RWPE1 (cell line): Measurements from ENCODE around the gene TSPAN31.
A peak's percentile ranks its signal among the peaks of the same experiment; 100 is the strongest.

Experiments used
- CTCF ChIA-PET: fragments of 350-600 bp; sonication (Branson Sonifier 250); formaldehyde crosslinking; extraction: SDS; loops from one replicate; lab custom pipeline; 2021; lab: Yijun Ruan, JAX
- POLR2A ChIA-PET: fragments of 400-600 bp; formaldehyde crosslinking; extraction: SDS; loops from one replicate; lab custom pipeline; 2020; ENCODE audit warnings: antibody characterized with exemption; ENCODE audit not compliant: low non-redundant PET; lab: Yijun Ruan, JAX
- DNase-seq: peaks from one replicate; pipeline ENCODE4 v3.0.0; 2012; ENCODE audit warnings: low spot score
- H3K27ac ChIP-seq: fragments of 450-650 bp; 2 replicates; pipeline ENCODE4 v1.5.1; 2017
- TF ChIP-seq, protein P1 (sequence below): fragments of 450-650 bp; conservative IDR thresholded peaks from 2 replicates; pipeline ENCODE4 v1.5.1; 2017; ENCODE audit warnings: low read depth, mild to moderate bottlenecking

The TSPAN31 gene

DNA sequence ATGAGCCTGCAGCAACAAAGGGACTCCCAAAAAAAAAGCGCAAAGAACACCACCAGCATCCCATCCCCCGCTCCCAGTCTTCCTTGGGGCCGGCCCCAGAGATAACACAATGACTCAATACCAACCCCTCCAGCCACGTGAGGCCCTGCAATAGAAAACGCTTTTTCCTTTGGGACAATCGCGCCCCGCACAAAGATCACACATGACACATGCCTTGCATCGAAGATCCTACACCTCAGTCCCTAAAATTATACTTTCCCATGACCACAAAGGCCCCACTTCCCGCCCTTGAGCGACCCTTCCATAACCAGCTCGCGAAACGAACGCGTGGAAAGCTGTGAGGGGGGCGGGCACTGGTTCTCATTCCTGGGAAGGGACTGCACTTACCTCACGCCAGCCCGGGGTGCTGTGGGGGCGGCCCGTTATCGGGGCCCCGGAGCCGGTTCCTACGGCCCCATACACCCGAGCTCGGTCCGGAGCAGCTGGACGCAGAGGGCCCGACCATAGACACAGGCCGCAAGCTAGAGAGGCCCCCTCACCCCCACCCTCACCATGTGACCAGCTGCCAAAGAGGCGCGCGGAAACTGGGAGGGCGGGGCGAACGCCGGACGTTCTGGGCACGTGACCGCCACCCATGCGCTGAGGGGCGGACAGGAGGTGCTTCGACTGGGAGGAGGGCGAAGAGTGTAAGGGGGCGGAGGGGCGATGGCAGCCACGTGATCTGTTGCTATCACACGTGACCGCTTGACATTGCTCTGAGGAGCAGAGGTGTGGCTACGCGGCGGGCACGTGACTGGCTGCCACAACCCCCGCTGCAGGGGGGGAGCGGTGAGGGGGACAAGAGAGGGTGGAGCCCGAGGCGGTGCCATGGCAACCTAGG lies 7.2 kb downstream of the TSPAN31 start, which contains the start of gene CDK4:
CDK4 (minus strand) TSS at position 523 of the 880 bp plus-strand sequence. CDS start 593 bp downstream, outside the sequence.
- peak; percentile 98 for DNase-seq
- TF ChIP-seq, protein P1, sequence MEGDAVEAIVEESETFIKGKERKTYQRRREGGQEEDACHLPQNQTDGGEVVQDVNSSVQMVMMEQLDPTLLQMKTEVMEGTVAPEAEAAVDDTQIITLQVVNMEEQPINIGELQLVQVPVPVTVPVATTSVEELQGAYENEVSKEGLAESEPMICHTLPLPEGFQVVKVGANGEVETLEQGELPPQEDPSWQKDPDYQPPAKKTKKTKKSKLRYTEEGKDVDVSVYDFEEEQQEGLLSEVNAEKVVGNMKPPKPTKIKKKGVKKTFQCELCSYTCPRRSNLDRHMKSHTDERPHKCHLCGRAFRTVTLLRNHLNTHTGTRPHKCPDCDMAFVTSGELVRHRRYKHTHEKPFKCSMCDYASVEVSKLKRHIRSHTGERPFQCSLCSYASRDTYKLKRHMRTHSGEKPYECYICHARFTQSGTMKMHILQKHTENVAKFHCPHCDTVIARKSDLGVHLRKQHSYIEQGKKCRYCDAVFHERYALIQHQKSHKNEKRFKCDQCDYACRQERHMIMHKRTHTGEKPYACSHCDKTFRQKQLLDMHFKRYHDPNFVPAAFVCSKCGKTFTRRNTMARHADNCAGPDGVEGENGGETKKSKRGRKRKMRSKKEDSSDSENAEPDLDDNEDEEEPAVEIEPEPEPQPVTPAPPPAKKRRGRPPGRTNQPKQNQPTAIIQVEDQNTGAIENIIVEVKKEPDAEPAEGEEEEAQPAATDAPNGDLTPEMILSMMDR, result no peak
- POLR2A ChIA-PET, result no interaction called here
- CTCF ChIA-PET, result interaction anchor here (0.8 kb wide), 1 partner anchor 26 kb away, joined by 3 read pairs; no protein-coding TSS in a partner anchor
- H3K27ac ChIP-seq, result peak within 1 kb of the TSS; percentile 81

DNA sequence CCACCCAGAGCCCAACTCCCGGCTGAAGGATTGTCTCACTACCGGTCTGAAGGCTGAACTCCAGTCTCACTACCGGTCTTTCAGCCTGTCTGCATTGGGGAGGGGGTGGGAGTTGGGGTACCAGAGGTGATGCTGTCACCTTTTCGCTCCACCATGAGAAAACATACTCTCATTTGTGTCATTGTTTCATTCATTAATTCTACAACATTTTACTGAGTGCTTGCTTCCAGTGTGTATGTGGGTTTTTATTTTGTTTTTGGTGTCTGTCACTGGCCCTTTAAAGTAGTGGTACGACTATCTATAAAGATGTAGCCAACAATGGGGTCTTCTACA lies 7.8 kb downstream of the TSPAN31 start:
- POLR2A ChIA-PET, result no interaction called here
- no peak for DNase-seq
- TF ChIP-seq, protein P1, result no peak
- CTCF ChIA-PET, result no interaction called here
- peak overlapping the region; percentile 81 for H3K27ac ChIP-seq

DNA sequence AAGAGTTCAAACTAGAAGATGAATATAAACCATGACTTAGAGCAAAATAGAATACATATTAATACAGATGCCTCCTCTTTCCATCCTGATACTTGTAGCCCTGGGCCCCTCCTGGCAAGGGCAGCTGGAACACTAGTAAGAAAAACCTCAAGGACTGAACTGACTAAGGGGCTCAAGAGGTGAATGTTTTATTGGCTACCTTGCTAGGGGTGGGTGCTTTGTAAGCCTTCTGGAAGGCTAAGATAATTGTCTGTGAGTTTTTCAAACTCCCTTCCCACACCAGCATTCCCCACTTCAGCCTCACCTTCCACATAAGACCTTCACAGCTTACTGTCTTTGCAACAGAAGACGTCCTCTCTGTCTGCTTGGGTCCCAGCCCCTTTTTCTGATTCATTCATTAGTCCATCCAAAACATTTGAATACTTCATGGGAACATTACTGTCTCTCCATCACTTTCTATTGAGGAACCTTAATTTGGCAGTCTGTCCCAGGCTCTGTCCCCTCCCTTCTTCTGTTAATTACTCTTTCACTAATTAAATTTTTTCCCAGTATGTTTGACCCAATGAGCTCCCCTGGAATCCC lies 9.0 kb downstream of the TSPAN31 start:
- no peak overlapping the region for H3K27ac ChIP-seq
- CTCF ChIA-PET, result interaction anchor here (0.7 kb wide), 1 partner anchor 27 kb away, joined by 3 read pairs; no protein-coding TSS in a partner anchor
- no peak for DNase-seq
- TF ChIP-seq, protein P1, result no peak
- POLR2A ChIA-PET, result no interaction called here

DNA sequence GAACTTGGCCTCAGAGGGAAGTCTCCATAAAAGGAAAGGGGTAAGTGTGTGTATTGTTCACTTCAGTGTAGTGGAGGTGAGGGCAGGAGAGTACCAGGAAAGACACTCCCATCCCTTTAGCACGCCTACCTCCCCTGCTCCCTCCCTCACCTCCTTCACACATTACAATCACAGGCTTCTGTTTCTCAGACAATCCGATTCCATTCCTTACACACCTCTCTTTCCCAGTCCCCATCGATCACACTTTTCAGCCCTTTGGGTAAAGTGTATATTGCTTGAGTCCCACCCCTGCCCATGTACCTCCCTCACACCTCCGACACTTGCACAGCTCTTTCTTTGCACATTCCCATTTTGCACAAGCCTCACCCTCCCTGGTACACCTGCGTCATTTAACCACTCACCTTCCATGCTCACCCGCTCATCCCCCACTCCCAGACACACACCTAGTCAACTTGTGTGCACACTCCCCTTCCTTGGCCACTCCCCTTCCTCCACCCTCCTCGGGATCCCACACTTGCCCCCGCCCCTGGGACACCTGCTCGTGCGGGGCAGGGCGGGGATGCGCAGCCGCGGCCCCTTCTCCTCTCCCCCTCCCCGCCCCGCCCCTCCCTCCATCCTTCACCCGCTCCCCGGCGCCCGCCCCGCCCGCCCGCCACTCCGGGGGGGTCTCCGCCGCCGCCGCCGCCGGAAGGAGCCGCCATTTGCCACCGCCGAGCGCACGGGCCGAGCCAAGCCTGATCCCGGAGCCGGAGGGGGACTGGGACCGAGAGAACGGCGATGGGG lies 9.8 kb downstream of the TSPAN31 start, which contains the start of gene MARCHF9:
MARCHF9 (plus strand) TSS at position 693 of the 783 bp plus-strand sequence. CDS start 426 bp downstream, outside the sequence.
- ChIA-PET CTCF (interaction anchor here (0.7 kb wide), 1 partner anchor 28 kb away, joined by 3 read pairs; no protein-coding TSS in a partner anchor), POLR2A (no interaction called here)
- DNase-seq, result peak; percentile 82
- TF ChIP-seq, protein P1, result no peak
- H3K27ac ChIP-seq, result peak within 1 kb of the TSS; percentile 79

DNA sequence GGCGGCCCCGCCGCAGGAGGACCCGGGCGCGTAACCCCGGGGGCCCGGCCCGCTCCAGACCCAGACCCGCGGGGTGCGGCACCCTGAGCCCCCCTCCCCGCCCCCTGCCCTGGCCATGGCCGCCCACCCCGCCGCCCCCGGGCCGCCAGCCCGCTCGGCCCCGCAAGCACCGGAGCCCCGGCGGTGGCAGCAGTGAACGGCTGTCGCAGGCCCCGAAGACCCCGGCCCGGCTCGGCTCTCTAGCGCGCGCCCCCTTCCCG lies 10.3 kb downstream of the TSPAN31 start:
- CTCF ChIA-PET, result no interaction called here
- DNase-seq, result no peak
- TF ChIP-seq, protein P1, result no peak
- peak overlapping the region; percentile 79 for H3K27ac ChIP-seq
- POLR2A ChIA-PET, result no interaction called here
